ENCODE measurements around the gene OXT. TPM values are rescaled to one million over a fixed set of nuclear protein-coding genes. Genes with fewer than 3 reads are reported as not detected.

OXT gene
- total RNA-seq, 4 donors from 2014 or later, result not detected

DNA sequence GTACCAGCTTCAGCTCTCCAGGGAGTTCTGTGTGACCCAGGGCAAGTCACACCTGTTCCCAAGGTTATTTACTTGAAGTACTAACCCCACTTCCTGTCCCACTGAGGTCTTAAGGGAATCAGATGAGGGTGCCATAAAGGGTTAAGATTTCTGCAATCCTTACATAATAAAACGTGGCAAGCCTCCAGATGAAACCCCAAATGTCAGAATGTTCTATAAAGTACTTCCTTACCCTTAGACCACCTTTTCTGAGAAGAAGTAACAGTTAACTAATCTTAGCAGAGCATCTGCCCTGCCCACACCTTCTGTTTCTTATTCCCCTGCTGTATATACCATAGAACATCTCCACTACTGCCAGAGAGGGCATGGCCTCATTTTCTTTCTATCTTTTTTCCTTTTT is 19.1 kb downstream of the OXT start:
- H3K4me3 ChIP-seq (ENCODE audit: low read depth, poor library complexity, severe bottlenecking), result no peak overlapping the region
- no peak for DNase-seq (ENCODE audit: low spot score in 2 of 2)
- intact Hi-C loops (cut with DNase I; ENCODE audit: low total_unique reads), result no loop called here
- 3 to 14% methylated on average over 1 of the region's 1 CpG for WGBS, 2 donors
- TF ChIP-seq, protein P1, sequence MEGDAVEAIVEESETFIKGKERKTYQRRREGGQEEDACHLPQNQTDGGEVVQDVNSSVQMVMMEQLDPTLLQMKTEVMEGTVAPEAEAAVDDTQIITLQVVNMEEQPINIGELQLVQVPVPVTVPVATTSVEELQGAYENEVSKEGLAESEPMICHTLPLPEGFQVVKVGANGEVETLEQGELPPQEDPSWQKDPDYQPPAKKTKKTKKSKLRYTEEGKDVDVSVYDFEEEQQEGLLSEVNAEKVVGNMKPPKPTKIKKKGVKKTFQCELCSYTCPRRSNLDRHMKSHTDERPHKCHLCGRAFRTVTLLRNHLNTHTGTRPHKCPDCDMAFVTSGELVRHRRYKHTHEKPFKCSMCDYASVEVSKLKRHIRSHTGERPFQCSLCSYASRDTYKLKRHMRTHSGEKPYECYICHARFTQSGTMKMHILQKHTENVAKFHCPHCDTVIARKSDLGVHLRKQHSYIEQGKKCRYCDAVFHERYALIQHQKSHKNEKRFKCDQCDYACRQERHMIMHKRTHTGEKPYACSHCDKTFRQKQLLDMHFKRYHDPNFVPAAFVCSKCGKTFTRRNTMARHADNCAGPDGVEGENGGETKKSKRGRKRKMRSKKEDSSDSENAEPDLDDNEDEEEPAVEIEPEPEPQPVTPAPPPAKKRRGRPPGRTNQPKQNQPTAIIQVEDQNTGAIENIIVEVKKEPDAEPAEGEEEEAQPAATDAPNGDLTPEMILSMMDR (IDR thresholded peaks at IDR 0.05), result no peak
- no peak for TF ChIP-seq POLR2A (IDR thresholded peaks at IDR 0.05)

DNA sequence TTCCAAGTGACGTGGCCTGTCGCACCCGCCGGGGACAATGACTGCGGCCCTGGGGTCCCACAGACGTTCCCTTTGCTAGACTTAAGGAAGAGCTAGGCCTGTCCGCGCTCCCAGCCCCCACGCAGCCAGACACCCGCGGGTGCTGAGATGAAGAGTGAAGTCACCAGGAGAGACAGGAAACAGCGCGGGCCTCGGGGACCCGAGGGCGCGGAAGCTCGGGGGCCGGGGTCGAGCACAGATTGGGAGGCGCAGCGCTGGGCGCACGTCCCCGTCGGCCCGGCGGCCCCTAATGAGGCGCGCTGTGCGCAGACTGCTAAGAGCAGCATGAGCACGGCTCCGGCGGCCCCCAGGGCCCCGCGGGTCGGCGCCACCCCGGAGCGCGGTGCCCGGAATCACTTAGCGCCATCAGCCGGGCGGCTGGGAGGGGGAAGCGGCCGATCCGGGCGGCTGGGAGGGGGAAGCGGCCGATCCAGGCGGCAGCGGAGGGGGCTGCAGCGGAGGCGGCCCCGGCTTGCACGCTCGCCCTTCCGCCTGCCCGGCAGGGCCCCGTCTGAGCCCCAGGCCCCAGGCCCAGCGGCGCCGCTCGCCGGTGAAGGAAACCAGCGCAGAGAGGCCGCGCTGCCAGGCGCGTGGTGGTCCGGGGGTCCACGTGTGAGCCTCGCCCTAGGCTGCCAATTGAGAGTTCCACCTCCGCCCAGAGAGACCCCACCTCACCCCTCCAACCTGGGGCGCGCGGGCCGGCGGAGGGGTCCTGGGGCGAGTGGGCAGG is 21.4 kb downstream of the OXT start:
- H3K4me3 ChIP-seq (ENCODE audit: low read depth, poor library complexity, severe bottlenecking), result no peak overlapping the region
- TF ChIP-seq, protein P1 (IDR thresholded peaks at IDR 0.05), result no peak
- no peak for TF ChIP-seq POLR2A (IDR thresholded peaks at IDR 0.05)
- intact Hi-C loops (cut with DNase I; ENCODE audit: low total_unique reads), result no loop called here
- no peak for DNase-seq (ENCODE audit: low spot score in 2 of 2)
- WGBS, 2 donors, result 16 to 19% methylated on average over 26 to 32 of the region's 81 CpGs

DNA sequence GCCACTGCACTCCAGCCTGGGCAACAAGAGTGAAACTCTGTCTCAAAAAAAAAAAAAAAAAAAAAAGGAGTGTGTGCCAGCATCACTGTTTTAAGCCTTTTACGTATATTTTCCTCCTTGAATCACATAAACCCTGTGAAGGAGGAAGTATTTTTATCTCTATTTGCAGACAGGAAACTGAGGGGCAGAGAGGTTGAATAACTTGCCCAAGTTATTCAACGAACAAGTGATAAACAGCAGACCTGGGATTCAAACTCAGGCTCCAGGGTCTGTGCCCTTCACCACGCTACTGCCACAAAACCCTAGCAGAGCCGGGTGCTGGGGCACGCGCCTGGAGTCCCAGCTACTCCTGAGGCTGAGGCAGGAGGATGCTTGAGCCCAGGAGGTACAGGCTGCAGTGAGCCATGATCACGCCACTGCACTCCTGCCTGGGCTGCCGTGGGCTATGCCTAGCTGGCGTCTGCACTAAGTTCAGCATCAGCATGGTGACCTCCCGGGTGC is 22.5 kb downstream of the OXT start:
- H3K4me3 ChIP-seq (ENCODE audit: low read depth, poor library complexity, severe bottlenecking), result no peak overlapping the region
- intact Hi-C loops (cut with DNase I; ENCODE audit: low total_unique reads), result no loop called here
- 51 to 64% methylated on average over 8 to 10 of the region's 10 CpGs for WGBS, 2 donors
- DNase-seq (ENCODE audit: low spot score in 2 of 2), result no peak
- TF ChIP-seq, protein P1 (IDR thresholded peaks at IDR 0.05), result no peak
- no peak for TF ChIP-seq POLR2A (IDR thresholded peaks at IDR 0.05)

GRCh38 chr20:3094848-3095629 is 23.6 kb downstream of the OXT start:
- H3K4me3 ChIP-seq (ENCODE audit: low read depth, poor library complexity, severe bottlenecking), result no peak overlapping the region
- no peak for DNase-seq (ENCODE audit: low spot score in 2 of 2)
- TF ChIP-seq, protein P1 (IDR thresholded peaks at IDR 0.05), result no peak
- no peak for TF ChIP-seq POLR2A (IDR thresholded peaks at IDR 0.05)
- intact Hi-C loops (cut with DNase I; ENCODE audit: low total_unique reads), result no loop called here
- WGBS, 2 donors, result 83 to 90% methylated on average over 13 of the region's 13 CpGs

DNA sequence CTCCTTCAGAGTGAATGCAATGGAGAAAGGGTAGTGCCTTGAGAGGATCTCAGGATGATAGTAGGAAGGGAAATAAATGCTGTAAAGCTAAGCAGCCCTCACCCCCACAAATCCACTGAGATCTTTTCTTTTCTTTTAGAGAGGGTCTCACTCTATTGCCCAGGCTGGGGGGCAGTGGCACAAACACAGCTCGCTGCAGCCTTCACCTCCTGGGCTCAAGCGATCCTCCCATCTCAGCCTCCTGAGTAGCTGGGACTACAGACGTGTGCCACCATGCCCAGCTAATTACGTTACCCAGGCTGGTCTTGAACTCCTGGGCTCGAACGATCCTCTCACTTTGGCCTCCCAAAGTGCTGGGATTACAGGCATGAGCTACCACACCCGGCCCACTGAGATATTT is 29.1 kb downstream of the OXT start:
- no peak overlapping the region for H3K4me3 ChIP-seq (ENCODE audit: low read depth, poor library complexity, severe bottlenecking)
- 88 to 90% methylated on average over 7 of the region's 7 CpGs for WGBS, 2 donors
- DNase-seq (ENCODE audit: low spot score in 2 of 2), result no peak
- intact Hi-C loops (cut with DNase I; ENCODE audit: low total_unique reads), result no loop called here
- TF ChIP-seq POLR2A (IDR thresholded peaks at IDR 0.05), result no peak
- TF ChIP-seq, protein P1 (IDR thresholded peaks at IDR 0.05), result no peak

Data from lower leg skin (tissue), 4 donors.